GM11168 (cell line): ENCODE results near the gene SERF2.
"Not testable (repeated sequence)": the region's sequence is repeated elsewhere in the genome, so short reads cannot be mapped to it uniquely, and the experiment has no call there.

Source experiments
- in situ Hi-C: fragments of 300-500 bp; cut with MboI; formaldehyde crosslinking; loops from one replicate; pipeline ENCODE4 v1.12.0; 2022; ENCODE audit warnings: low sequenced_read_pairs; ENCODE audit not compliant: unreplicated experiment

The SERF2 gene

GRCh38 chr15:43826508-43827341 lies 34.6 kb downstream of the SERF2 start, which contains the start of gene WDR76:
Gene WDR76, plus strand, starts transcription at chr15:43827002. Its CDS starts 31 bp downstream, at chr15:43827033.
- in situ Hi-C loops = no loop called here

- in situ Hi-C loops = no loop called here
Observed at GRCh38 chr15:43828061-43828657, 36.0 kb downstream of the SERF2 start.

- in situ Hi-C loops = not testable (repeated sequence)
Observed at GRCh38 chr15:43829951-43830540, 37.9 kb downstream of the SERF2 start.

- in situ Hi-C loops = not testable (repeated sequence)
Observed at GRCh38 chr15:43830691-43831275, 38.7 kb downstream of the SERF2 start.

DNA sequence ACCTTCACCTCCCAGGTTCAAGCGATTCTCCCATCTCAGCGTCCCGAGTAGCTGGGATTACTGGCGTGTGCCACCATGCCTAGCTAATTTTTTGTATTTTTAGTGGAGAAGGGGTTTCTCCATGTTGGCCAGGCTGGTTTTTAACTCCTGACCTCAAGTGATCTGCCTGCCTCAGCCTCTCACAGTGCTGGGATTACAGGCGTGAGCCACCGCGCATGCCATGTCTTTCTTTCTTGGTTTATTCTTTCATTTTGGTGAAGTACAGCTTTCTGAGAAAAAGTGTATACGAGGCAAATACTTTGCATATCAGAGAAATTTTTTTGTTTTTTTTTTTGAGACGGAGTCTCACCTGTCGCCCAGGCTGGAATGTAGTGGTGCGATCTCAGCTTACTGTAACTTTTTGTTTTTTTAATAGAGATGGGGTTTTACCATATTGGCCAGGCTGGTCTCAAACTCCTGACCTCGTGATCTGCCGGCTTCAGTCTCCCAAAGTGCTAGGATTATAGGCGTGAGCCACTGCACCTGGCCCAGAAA lies 39.5 kb downstream of the SERF2 start:
- in situ Hi-C loops = not testable (repeated sequence)

- in situ Hi-C loops = not testable (repeated sequence)
Observed at GRCh38 chr15:43832485-43832884, 40.4 kb downstream of the SERF2 start.

DNA sequence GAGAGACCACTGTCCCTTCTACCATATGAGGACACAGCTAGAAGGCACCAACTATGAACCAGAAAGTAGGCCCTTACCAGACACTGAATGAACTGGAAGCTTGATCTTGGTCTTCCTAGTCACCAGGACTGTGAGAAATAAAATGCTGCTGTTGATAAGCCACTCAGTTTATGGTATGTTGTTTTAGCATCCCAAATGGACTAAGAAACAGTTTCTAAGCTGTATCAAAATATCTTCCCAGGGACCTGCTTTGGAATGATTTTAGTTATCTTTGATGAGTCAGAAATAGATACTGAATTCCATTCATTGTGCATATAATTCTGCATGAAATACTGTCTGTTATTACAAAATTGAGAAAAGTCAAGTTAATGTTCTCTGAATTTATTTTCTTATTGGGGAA lies 53.3 kb downstream of the SERF2 start:
- in situ Hi-C loops = no loop called here
